ENCODE results near the gene CCDC159. TPM values are rescaled to one million over a fixed set of nuclear protein-coding genes. Genes with fewer than 3 reads are reported as not detected.

Gene CCDC159
- total RNA-seq, 2 experiments from 2014 or later = 35.5 to 42.4 TPM

- no peak overlapping the region for H3K4me3 ChIP-seq (ENCODE audit: low read length)
- H3K27me3 Mint-ChIP-seq = peaks cover 3% of the 10 kb centered on the region
- no peak overlapping the region for H3K4me3 Mint-ChIP-seq
- intact Hi-C loops (cut with DNase I, micrococcal nuclease) = no loop called here
- peaks cover 0 to 7% of the 10 kb centered on the region in 2 experiments for H3K9me3 ChIP-seq (ENCODE audit: control insufficient read depth in 1 of 2, insufficient read depth in 1 of 2, low read length in 2 of 2)
- H3K36me3 Mint-ChIP-seq (ENCODE audit: low read depth) = peaks cover 16% of the 10 kb centered on the region
- DNase-seq (no peak), ATAC-seq (ENCODE audit: poor library complexity) (no peak)
- peaks cover 6% of the 10 kb centered on the region for H3K36me3 ChIP-seq (ENCODE audit: insufficient read depth, low read length)
- POLR2A ChIA-PET = interaction anchor here (0.8 to 1.3 kb wide), 2 partner anchors 13 to 14 kb away, joined by 4 read pairs; partner anchors contain the start of genes CCDC159 and SWSAP1
- peaks cover 2% of the 10 kb centered on the region for H3K4me1 ChIP-seq (ENCODE audit: insufficient read depth, low read length)
- no peaks in the 10 kb centered on the region for H3K27me3 ChIP-seq (ENCODE audit: control insufficient read depth in 1 of 2, insufficient read depth in 2 of 2, low read length in 2 of 2)
- H3K27ac ChIP-seq (ENCODE audit: low read depth in 1 of 2, low read length in 2 of 2) = no peak overlapping the region
- TF ChIP-seq, protein P1, sequence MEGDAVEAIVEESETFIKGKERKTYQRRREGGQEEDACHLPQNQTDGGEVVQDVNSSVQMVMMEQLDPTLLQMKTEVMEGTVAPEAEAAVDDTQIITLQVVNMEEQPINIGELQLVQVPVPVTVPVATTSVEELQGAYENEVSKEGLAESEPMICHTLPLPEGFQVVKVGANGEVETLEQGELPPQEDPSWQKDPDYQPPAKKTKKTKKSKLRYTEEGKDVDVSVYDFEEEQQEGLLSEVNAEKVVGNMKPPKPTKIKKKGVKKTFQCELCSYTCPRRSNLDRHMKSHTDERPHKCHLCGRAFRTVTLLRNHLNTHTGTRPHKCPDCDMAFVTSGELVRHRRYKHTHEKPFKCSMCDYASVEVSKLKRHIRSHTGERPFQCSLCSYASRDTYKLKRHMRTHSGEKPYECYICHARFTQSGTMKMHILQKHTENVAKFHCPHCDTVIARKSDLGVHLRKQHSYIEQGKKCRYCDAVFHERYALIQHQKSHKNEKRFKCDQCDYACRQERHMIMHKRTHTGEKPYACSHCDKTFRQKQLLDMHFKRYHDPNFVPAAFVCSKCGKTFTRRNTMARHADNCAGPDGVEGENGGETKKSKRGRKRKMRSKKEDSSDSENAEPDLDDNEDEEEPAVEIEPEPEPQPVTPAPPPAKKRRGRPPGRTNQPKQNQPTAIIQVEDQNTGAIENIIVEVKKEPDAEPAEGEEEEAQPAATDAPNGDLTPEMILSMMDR (IDR thresholded peaks at IDR 0.05) = no peak
- H3K27ac Mint-ChIP-seq = no peak overlapping the region
- CTCF ChIA-PET = interaction anchor here (1.0 kb wide), 1 partner anchor 121 kb away, joined by 3 read pairs; no protein-coding TSS in a partner anchor
- H3K9me3 Mint-ChIP-seq = no peaks in the 10 kb centered on the region
- H3K4me1 Mint-ChIP-seq (ENCODE audit: low read depth) = peaks cover 3% of the 10 kb centered on the region
These were observed 14.9 kb downstream of the CCDC159 start for GRCh38 chr19:11361037-11361770.

DNA sequence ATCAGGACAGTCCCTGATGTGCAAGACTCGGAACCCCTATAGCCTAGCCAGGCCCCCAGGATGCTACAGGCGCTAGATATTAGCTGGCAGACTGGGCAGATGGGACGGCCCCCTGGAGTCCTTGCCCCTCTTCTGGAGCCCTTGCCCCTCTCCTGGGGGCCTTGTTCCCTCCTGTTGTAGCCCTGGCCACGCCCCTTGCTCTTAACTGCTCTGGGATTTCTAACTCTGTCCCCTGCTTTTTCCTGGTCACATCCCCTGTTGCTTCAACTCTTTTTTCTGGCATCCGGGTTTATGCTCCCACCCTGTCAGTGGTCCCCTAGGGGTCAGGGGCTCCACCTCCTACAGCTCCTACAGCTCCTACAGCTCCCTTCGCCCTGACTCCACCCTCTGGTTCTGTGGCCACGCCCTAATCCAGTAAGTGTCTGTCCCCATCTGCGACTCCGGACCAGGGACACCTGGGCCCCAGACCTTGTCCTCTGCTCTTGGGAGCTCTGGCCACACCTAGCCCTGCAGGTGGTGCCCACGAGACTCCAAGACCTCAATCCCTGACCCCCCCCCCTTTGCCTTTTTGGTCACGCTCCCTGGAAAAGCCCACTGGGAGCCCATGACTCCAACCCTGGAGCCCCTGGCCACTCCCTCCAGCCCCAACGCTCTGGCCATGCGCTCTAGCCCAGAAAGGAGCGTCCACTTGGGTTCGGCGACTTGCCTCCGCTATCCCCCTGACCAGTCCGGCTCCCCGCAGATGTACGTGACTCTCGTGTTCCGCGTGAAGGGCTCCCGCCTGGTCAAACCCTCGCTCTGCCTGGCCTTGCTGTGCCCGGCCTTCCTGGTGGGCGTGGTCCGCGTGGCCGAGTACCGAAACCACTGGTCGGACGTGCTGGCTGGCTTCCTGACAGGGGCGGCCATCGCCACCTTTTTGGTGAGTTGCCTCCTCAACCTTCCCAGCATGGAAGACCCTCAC is 15.7 kb downstream of the CCDC159 start:
- no peaks in the 10 kb centered on the region for H3K9me3 Mint-ChIP-seq
- no peaks in the 10 kb centered on the region for H3K27me3 ChIP-seq (ENCODE audit: control insufficient read depth in 1 of 2, insufficient read depth in 2 of 2, low read length in 2 of 2)
- peaks cover 0 to 7% of the 10 kb centered on the region in 2 experiments for H3K9me3 ChIP-seq (ENCODE audit: control insufficient read depth in 1 of 2, insufficient read depth in 1 of 2, low read length in 2 of 2)
- no peak overlapping the region for H3K27ac Mint-ChIP-seq
- H3K4me3 ChIP-seq (ENCODE audit: low read length) = no peak overlapping the region
- H3K4me1 Mint-ChIP-seq (ENCODE audit: low read depth) = no peaks in the 10 kb centered on the region
- ChIA-PET POLR2A (interaction anchor here (1.3 kb wide), 1 partner anchor 12 kb away, joined by 4 read pairs; the partner anchor contains the start of gene SWSAP1), CTCF (interaction anchor here (1.0 kb wide), 1 partner anchor 121 kb away, joined by 3 read pairs; no protein-coding TSS in a partner anchor)
- H3K4me1 ChIP-seq (ENCODE audit: insufficient read depth, low read length) = no peaks in the 10 kb centered on the region
- no peak overlapping the region for H3K4me3 Mint-ChIP-seq
- intact Hi-C loops (cut with DNase I, micrococcal nuclease) = no loop called here
- H3K27me3 Mint-ChIP-seq = no peaks in the 10 kb centered on the region
- H3K27ac ChIP-seq (ENCODE audit: low read depth in 1 of 2, low read length in 2 of 2) = no peak overlapping the region
- peaks cover 17% of the 10 kb centered on the region for H3K36me3 Mint-ChIP-seq (ENCODE audit: low read depth)
- TF ChIP-seq, protein P1 (IDR thresholded peaks at IDR 0.05) = no peak
- peaks cover 6% of the 10 kb centered on the region for H3K36me3 ChIP-seq (ENCODE audit: insufficient read depth, low read length)
- ATAC-seq (ENCODE audit: poor library complexity) (no peak), DNase-seq (no peak)

GRCh38 chr19:11363881-11364280 is 17.6 kb downstream of the CCDC159 start:
- H3K9me3 ChIP-seq (ENCODE audit: control insufficient read depth in 1 of 2, insufficient read depth in 1 of 2, low read length in 2 of 2) = peaks cover 0 to 7% of the 10 kb centered on the region in 2 experiments
- DNase-seq = no peak
- CTCF ChIA-PET = no interaction called here
- no peak for ATAC-seq (ENCODE audit: poor library complexity)
- TF ChIP-seq, protein P1 (IDR thresholded peaks at IDR 0.05) = no peak
- no peak overlapping the region for H3K27ac Mint-ChIP-seq
- no peaks in the 10 kb centered on the region for H3K9me3 Mint-ChIP-seq
- H3K4me3 ChIP-seq (ENCODE audit: low read length) = no peak overlapping the region
- no peaks in the 10 kb centered on the region for H3K27me3 ChIP-seq (ENCODE audit: control insufficient read depth in 1 of 2, insufficient read depth in 2 of 2, low read length in 2 of 2)
- intact Hi-C loops (cut with DNase I, micrococcal nuclease) = no loop called here
- peaks cover 12% of the 10 kb centered on the region for H3K36me3 ChIP-seq (ENCODE audit: insufficient read depth, low read length)
- no peak overlapping the region for H3K4me3 Mint-ChIP-seq
- H3K27ac ChIP-seq (ENCODE audit: low read depth in 1 of 2, low read length in 2 of 2) = no peak overlapping the region
- POLR2A ChIA-PET = no interaction called here
- peaks cover 27% of the 10 kb centered on the region for H3K36me3 Mint-ChIP-seq (ENCODE audit: low read depth)
- H3K27me3 Mint-ChIP-seq = no peaks in the 10 kb centered on the region
- H3K4me1 ChIP-seq (ENCODE audit: insufficient read depth, low read length) = no peaks in the 10 kb centered on the region
- no peaks in the 10 kb centered on the region for H3K4me1 Mint-ChIP-seq (ENCODE audit: low read depth)
